Fibroblast of gingiva (primary cell): ENCODE measurements around the gene ELOVL5.
A peak's percentile ranks its signal among the peaks of the same experiment; 100 is the strongest.
"Not testable (repeated sequence)": the region's sequence is repeated elsewhere in the genome, so short reads cannot be mapped to it uniquely, and the experiment has no call there.

Experiments used
- DNase-seq: peaks from one replicate; pipeline ENCODE4 v3.0.0-alpha.2; 2011; ENCODE audit warnings: low read depth

ELOVL5 gene

GRCh38 chr6:53359095-53359842, 10.5 kb upstream of the ELOVL5 start:
- DNase-seq = peak; percentile 97

DNA sequence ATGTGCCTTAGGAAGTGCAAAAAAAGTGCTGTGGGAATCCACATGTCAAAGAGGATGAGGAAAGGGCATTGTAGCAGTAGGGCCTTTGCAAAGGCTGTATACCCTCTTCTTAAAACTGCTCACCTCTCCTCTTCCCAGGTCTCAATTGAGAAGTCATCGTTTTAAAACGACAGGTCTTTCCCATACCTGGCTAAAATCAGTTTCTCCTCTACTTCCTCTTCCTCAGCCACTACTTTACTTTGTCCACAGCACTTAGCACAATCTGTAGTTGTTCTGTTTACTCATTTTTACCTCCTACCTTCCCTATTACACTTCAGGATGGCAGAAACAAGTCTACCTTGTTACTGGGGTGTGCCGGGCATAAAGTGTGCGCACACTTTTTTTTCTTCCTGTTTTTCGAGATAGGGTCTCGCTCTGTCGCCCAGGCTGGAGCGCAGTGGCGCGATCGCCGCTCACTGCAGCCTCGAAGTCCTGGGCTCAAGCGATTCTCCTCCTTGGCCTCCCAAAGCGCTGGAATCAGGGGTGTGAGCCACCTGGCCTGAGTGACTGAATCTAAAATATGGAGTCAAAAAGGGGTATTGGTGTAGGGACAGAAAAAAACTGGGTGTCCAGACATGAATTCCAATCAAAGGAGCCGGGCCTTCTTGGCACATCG, 9.8 kb upstream of the ELOVL5 start:
- no peak for DNase-seq

DNA sequence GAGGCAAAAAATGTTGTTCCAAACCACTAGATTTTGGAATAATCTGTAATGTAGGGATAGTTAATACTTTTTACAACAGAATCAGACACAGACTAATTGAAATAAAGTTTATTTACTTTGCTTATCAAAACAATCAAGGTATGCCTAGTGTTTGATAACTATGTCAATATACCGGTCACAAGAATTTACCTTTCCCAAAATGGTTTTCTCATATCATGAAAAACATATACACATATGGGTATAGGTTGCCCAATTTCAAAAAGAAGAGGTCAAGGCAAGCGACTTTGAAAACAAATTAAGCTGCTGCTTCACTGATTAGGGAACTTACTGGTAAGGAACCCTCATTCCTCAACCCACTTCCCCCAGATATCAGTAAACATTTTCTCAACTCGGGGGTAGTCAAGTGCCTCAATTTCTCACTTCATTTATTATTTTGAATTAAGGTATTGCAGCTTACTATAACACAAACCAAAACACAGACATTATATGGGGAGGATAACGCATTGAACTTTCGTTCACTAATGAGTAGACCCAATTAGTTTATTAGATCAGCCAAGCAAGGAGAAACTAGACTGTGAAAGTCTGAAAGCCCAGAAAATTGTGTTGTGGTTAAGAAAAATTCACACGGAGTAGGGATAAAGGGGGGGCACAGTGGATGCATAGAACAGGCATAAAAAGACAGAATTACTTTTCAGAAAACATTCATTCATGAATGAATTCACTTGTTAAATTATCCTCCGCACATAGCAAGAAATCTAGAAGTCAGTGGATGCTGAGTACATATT, 9.0 kb upstream of the ELOVL5 start:
- no peak for DNase-seq

DNA sequence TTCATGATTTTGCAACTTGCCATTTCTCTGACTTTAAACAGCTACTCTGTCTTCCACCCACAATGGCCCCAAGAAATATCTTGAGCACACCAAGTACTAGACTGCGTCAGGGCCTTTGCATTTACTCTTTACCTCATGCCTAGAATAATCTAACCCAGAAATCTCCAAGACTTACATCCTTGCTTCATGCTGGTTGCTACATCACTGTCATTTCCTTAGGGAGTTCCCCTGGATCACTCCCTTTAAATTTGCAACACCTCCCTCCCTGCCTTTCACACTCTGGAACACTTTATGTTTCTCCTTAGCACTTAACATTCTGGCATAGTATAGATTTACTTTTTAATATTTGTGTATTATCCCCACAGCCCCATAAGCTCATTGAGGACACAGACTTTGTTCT, 4.9 kb upstream of the ELOVL5 start:
- no peak for DNase-seq

DNA sequence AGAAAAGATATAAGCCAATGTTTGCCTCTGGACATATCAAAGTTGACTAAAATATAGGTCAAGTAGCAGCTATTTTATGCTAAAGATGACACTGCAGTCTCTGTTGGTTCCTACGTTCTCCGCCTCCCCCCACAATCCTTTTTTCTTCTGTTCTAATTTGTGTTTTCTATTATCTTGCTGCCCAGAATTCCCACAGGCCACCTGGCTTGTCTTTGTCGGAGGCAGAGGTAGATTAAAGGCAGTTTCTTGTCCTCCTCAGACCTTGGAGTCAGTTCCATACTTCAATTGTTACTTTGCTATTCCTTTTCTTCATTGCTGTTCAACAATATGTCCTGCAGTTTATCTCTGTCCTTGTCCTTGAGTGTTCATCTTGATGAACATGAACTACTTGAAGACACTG, 3.6 kb upstream of the ELOVL5 start:
- no peak for DNase-seq

DNA sequence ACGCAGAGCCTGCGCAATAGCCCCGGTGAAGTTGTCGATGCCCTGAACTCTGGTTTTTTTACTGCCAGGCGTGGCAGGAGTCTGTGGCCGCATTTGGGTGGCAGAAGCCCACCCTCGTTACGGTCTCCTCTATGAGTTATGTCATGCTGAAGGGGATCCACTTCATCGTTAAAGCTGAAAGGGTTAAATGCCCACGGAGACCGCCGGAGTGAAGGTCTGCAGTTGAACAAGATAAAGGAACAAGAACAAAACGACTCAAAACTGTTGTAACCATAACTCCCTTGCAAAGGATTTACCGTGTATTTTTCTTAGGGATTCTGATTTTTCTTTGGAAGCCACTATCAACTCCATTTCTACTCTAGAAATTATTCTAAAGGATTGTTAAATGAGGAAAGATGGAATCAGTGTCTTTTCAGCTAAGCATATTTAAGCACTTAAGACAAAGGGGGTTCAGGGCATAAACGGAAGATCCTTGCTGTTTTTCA, 501 bp upstream of the ELOVL5 start:
- DNase-seq = no peak

- DNase-seq = peak; percentile 70
Observed at GRCh38 chr6:53347921-53348370, 804 bp downstream of the ELOVL5 start.

DNA sequence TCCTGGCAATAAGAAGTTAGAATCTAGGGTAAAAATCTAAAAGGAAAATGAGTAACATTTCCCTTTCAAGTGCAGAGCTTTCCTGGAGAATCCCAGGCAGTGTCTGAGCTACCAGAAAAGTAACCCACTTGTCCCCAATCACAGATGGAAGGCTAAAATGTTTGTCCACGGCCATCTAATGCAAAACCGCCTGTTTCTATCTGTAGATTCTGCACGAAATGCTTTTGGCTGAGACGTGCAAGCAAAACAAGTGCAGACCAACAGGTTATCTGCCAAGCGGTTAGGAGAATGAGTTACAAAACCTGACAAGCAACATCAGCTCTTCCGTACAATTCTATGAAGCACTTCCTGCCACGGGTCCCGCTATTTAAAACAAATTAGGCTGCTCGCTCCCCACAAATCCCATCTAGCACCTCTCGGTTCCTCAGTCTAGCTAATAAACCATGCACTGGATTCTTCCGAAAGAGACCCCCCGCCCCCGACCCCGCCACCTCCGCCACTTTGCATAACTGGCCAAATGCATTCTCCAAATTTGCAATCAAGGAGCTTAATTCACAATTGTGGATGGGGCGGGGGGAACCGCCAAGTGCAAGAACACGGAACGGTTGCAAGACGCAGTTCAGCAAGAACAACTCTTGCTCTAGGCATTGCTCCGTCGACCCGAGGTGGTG, 1.4 kb downstream of the ELOVL5 start:
- DNase-seq = peak; percentile 19

DNA sequence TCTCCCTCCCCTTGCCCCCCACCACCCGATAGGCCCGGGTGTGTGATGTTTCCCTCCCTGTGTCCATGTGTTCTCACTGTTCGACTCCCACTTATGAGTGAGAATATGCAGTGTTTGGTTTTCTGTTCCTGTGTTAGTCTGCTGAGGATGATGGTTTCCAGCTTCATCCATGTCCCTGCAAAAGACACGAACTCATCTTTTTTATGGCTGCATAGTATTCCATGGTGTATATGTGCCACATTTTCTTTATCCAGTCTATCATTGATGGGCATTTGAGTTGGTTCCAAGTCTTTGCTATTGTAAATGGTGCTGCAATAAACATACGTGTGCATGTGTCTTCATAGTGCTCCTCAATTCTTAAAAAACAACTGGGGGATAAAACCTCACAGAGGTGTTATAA, 2.7 kb downstream of the ELOVL5 start:
- DNase-seq = not testable (repeated sequence)

GRCh38 chr6:53344969-53345368, 3.8 kb downstream of the ELOVL5 start:
- no peak for DNase-seq

- no peak for DNase-seq
Observed at GRCh38 chr6:53343092-53343491, 5.7 kb downstream of the ELOVL5 start.

DNA sequence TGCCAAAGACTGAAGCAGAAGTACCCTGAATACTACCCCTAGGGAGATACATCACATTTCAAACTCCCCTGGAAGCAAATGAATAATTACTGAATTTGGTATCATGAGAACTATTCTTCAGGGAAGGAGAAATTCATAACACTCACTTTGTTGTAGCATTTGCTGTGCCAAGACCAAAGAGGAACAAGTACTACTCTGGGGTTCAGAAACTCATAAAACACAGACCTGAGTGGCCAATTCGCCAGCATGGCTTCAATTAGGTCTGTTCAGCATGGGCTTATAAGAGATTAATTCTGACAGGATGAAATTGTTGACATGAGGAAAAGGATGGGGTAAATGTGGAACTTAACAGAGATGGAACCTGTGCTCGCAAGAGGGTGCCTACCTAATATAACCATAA, 6.5 kb downstream of the ELOVL5 start:
- DNase-seq = no peak

GRCh38 chr6:53340536-53340935, 8.2 kb downstream of the ELOVL5 start:
- DNase-seq = no peak

DNA sequence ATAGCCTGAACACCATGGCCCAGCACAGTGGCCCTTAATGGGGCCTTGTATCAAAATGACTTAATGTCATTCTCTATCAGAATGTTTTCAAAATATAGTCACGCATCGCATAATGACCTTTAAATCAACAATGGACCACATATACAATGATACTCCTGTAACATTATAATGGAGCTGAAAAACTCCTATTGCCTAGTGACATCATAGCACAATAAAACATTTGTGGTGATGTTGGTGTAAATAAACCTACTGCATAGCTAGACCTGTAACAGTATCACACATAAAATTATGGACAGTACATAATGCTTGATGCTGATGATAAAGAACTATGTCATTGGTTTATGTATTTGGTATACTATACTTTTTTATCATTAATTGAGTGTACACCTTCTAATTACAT, 9.3 kb downstream of the ELOVL5 start:
- DNase-seq = no peak

DNA sequence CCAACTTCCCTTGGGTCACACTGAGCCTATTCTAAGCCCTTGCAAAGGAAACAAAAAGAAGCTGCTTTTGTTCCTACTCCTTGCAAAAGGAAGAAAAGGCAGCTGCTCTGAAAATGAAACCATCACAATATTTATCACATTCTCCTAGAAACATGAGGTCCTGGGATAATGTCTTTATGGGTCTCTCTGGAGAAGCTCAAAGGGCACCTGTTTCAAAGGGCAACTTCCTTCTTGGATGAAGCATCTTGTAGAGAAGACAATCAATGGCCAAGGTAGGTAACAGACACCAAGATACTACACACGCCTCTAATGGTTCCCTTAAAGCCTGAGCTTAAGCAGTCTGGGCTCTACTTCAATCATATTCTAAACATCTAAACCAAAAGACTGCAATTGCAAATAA, 10.4 kb downstream of the ELOVL5 start:
- DNase-seq = no peak

DNA sequence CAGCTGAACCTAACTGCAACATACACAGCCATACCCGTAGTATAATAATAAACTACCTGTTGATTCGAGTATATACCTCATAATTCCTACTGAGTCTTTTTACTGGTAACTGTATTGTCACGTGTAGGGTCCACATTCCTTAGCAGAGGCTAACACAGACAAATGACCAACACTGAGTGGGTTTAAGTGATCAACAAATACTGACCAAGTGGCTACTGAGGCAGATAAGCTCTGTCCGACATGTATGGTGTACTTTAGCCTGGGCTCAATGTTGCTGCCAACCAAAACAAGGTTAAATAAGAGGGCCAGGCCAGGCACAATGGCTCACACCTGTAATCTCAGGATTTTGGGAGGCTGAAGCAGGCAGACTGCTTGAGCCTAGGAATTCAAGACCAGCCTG, 12.7 kb downstream of the ELOVL5 start:
- no peak for DNase-seq

GRCh38 chr6:53335224-53335994, 13.3 kb downstream of the ELOVL5 start:
- DNase-seq = no peak

DNA sequence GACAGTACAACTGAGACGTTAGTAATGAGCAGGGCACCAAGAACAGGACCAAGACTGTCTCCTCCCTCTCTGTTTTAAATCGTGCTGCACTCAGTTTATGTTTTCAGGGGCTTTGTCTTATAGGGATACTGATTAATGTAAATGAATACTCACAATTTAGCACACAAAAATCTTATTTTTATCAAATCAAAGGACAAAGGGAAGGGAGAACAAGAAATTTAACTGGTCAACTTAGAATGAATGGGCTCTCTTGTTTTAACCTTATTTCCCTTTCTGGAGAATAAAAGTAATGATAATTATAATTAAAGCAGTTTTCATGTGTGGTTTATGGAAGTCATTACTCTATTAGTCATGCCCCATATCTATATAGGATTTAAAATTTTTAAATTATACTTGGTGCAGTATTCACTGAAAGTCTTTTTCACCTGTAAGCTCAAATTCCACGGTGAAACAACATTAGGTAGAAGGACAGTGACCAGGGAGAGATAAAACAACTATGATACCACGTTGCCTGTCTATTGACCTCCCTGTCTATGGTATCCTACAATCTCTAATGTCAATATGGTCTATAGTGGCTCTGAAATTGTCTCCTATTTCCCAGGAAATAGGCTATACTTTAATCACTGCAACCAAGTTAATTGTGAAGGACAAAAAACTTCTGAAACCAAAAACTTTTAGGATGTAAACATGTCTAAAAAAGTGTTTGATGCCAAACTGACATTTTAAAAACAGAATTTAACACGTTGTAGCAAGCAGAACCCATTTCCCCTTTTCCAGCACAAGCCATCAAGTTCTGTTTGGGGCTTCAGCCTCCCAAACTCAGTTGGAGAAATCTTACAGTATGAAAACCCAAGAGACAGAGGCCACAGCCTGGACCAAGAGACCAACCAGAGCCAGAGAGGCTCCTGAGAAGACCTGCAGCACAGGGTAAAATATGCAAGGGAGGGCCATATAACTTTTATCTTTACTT, 15.0 kb downstream of the ELOVL5 start:
- no peak for DNase-seq

DNA sequence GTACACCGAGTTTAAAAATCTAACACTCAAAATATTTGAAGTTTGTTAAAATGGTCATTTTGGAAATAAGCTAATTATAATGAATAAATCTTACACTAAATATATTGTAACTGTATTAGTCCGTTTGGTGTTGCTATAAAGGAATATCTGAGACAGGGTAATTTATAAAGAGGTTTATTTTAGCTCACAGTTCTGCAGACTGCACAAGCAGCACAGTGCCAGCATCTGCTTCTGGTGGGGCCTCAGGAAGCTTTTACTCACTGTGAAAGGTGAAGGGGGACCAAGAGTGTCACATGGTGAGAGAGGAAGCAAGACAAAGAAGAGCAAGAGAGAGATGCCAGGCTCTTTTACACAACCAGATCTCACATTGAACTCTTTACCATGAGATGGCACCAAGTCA, 17.1 kb downstream of the ELOVL5 start:
- no peak for DNase-seq

- DNase-seq = no peak
Observed at GRCh38 chr6:53330137-53330536, 18.6 kb downstream of the ELOVL5 start.
